Gastroesophageal sphincter (tissue), 3 donors: Measurements from ENCODE around the gene SDR42E1.

ENCODE experiments used
- CTCF ChIP-seq, 4 experiments: fragments of 200-600 bp in 2 of 4; fragments of 450-650 bp in 2 of 4; sonication (generic) in 1 of 4; IDR thresholded peaks; one replicate each; pipeline ENCODE4 v1.5.1; 2017 to 2019; ENCODE audit warnings: antibody characterized with exemption in 4 of 4, mild to moderate bottlenecking in 2 of 4, moderate library complexity in 2 of 4
- EP300 ChIP-seq: sonication (generic); formaldehyde crosslinking; IDR thresholded peaks from one replicate; pipeline ENCODE4 v1.6.1; 2017; ENCODE audit warnings: antibody characterized with exemption, mild to moderate bottlenecking
- POLR2A ChIP-seq, 2 donors: fragments of 450-650 bp; IDR thresholded peaks; one replicate each; pipeline ENCODE4 v1.6.1; 2017; ENCODE audit warnings: antibody characterized with exemption in 2 of 2, mild to moderate bottlenecking in 2 of 2, moderate library complexity in 1 of 2
- POLR2AphosphoS5 ChIP-seq: sonication (generic); formaldehyde crosslinking; IDR thresholded peaks from one replicate; pipeline ENCODE4 v1.6.1; 2017; ENCODE audit warnings: antibody characterized with exemption

DNA sequence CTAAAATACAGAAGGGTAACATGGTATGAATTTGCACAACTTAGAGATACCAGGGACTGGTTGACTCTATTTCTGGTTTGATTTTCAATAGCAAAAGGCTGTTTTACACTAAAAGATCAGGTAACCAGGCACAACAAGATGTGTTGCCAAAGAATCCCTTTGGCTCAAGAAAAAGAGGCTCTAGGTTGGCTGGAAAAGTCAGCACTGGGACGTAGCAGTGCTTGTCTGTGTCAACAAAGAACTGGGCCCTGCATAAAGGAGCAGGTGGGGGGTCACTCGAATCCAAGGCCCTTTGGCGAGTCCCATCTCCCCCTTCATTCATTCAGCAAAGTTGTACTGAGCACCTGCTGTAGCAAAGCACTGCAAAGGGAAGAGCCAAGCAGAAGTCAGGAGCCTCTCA, 18.4 kb downstream of the SDR42E1 start:
- TF ChIP-seq CTCF (IDR thresholded peaks at IDR 0.05), result no peak
- TF ChIP-seq POLR2A (IDR thresholded peaks at IDR 0.05), result no peak
- TF ChIP-seq EP300, result no peak
- no peak for TF ChIP-seq POLR2AphosphoS5
